HEK293 (cell line): ENCODE results near the gene CDCP1.

Experiments
- ZNF121 ChIP-seq: fragments of 450-650 bp; formaldehyde crosslinking; IDR thresholded peaks from 2 replicates; pipeline ENCODE4 v1.5.1; 2016; ENCODE audit warnings: missing biosample characterization, missing genetic modification characterization
- ZNF626 ChIP-seq: fragments of 450-650 bp; sonication (Bioruptor Pico); formaldehyde crosslinking; IDR thresholded peaks from 2 replicates; pipeline ENCODE4 v1.5.1; 2018; ENCODE audit warnings: missing biosample characterization, missing genetic modification characterization, inconsistent platforms
- ZNF701 ChIP-seq: fragments of 450-650 bp; formaldehyde crosslinking; IDR thresholded peaks from 2 replicates; pipeline ENCODE4 v1.5.1; 2016; ENCODE audit warnings: missing biosample characterization, missing genetic modification characterization
- TF ChIP-seq, protein P1 (sequence below): sonication (generic); formaldehyde crosslinking; IDR thresholded peaks from 2 replicates; pipeline ENCODE4 v1.8.1; 2022; ENCODE audit warnings: mild to moderate bottlenecking, moderate library complexity, missing genetic modification reagents
- TF ChIP-seq, protein P2 (sequence below): fragments of 450-650 bp; formaldehyde crosslinking; optimal IDR thresholded peaks from 2 replicates; pipeline ENCODE3; 2016; ENCODE audit warnings: missing biosample characterization, mild to moderate bottlenecking, missing genetic modification characterization
- TF ChIP-seq, protein P3 (sequence below): IDR thresholded peaks from 2 replicates; pipeline ENCODE4 v1.6.1; 2011; ENCODE audit warnings: mild to moderate bottlenecking, low read depth, low read length, borderline replicate concordance
- TF ChIP-seq, protein P4 (sequence below): fragments of 450-650 bp; formaldehyde crosslinking; IDR thresholded peaks from 2 replicates; pipeline ENCODE4 v1.5.1; 2016; ENCODE audit warnings: missing biosample characterization, missing genetic modification characterization
- TF ChIP-seq, protein P5 (sequence below): fragments of 450-650 bp; formaldehyde crosslinking; IDR thresholded peaks from 2 replicates; pipeline ENCODE4 v1.5.1; 2016; ENCODE audit warnings: missing biosample characterization, missing genetic modification characterization
- TF ChIP-seq, protein P6 (sequence below): fragments of 450-650 bp; formaldehyde crosslinking; IDR thresholded peaks from 2 replicates; pipeline ENCODE4 v1.5.1; 2016; ENCODE audit warnings: missing biosample characterization, missing genetic modification characterization

DNA sequence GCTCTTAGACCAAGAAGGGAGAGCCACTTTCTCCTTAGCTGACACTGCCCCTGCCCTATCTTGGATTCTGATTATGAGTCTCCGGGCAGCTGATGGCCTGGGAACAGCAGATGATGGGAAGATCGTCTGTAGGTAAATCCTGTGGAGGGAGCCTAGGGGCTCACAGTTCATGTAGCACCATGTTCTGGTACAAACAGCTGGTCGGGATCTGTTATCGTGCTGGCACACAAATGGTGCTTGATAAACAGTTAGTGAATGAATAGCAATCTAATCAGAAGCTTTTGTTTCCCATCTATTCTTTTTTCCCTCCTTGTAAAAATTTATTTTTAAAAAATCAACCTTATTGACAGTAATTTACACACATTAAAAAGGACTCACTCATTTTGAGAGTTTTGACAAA is 26.8 kb downstream of the CDCP1 start:
- TF ChIP-seq, protein P1, sequence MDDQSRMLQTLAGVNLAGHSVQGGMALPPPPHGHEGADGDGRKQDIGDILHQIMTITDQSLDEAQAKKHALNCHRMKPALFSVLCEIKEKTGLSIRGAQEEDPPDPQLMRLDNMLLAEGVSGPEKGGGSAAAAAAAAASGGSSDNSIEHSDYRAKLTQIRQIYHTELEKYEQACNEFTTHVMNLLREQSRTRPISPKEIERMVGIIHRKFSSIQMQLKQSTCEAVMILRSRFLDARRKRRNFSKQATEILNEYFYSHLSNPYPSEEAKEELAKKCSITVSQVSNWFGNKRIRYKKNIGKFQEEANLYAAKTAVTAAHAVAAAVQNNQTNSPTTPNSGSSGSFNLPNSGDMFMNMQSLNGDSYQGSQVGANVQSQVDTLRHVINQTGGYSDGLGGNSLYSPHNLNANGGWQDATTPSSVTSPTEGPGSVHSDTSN (CRISPR knock-in tag): no peak
- no peak for TF ChIP-seq ZNF701 (tag by site-specific recombination)
- no peak for TF ChIP-seq ZNF626
- TF ChIP-seq, protein P2, sequence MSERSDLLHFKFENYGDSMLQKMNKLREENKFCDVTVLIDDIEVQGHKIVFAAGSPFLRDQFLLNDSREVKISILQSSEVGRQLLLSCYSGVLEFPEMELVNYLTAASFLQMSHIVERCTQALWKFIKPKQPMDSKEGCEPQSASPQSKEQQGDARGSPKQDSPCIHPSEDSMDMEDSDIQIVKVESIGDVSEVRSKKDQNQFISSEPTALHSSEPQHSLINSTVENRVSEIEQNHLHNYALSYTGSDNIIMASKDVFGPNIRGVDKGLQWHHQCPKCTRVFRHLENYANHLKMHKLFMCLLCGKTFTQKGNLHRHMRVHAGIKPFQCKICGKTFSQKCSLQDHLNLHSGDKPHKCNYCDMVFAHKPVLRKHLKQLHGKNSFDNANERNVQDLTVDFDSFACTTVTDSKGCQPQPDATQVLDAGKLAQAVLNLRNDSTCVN (tag by site-specific recombination): no peak
- TF ChIP-seq, protein P3, sequence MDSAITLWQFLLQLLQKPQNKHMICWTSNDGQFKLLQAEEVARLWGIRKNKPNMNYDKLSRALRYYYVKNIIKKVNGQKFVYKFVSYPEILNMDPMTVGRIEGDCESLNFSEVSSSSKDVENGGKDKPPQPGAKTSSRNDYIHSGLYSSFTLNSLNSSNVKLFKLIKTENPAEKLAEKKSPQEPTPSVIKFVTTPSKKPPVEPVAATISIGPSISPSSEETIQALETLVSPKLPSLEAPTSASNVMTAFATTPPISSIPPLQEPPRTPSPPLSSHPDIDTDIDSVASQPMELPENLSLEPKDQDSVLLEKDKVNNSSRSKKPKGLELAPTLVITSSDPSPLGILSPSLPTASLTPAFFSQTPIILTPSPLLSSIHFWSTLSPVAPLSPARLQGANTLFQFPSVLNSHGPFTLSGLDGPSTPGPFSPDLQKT: no peak
- TF ChIP-seq ZNF121 (tag by site-specific recombination): no peak
- TF ChIP-seq, protein P4, sequence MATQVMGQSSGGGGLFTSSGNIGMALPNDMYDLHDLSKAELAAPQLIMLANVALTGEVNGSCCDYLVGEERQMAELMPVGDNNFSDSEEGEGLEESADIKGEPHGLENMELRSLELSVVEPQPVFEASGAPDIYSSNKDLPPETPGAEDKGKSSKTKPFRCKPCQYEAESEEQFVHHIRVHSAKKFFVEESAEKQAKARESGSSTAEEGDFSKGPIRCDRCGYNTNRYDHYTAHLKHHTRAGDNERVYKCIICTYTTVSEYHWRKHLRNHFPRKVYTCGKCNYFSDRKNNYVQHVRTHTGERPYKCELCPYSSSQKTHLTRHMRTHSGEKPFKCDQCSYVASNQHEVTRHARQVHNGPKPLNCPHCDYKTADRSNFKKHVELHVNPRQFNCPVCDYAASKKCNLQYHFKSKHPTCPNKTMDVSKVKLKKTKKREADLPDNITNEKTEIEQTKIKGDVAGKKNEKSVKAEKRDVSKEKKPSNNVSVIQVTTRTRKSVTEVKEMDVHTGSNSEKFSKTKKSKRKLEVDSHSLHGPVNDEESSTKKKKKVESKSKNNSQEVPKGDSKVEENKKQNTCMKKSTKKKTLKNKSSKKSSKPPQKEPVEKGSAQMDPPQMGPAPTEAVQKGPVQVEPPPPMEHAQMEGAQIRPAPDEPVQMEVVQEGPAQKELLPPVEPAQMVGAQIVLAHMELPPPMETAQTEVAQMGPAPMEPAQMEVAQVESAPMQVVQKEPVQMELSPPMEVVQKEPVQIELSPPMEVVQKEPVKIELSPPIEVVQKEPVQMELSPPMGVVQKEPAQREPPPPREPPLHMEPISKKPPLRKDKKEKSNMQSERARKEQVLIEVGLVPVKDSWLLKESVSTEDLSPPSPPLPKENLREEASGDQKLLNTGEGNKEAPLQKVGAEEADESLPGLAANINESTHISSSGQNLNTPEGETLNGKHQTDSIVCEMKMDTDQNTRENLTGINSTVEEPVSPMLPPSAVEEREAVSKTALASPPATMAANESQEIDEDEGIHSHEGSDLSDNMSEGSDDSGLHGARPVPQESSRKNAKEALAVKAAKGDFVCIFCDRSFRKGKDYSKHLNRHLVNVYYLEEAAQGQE (tag by site-specific recombination): no peak
- TF ChIP-seq, protein P5, sequence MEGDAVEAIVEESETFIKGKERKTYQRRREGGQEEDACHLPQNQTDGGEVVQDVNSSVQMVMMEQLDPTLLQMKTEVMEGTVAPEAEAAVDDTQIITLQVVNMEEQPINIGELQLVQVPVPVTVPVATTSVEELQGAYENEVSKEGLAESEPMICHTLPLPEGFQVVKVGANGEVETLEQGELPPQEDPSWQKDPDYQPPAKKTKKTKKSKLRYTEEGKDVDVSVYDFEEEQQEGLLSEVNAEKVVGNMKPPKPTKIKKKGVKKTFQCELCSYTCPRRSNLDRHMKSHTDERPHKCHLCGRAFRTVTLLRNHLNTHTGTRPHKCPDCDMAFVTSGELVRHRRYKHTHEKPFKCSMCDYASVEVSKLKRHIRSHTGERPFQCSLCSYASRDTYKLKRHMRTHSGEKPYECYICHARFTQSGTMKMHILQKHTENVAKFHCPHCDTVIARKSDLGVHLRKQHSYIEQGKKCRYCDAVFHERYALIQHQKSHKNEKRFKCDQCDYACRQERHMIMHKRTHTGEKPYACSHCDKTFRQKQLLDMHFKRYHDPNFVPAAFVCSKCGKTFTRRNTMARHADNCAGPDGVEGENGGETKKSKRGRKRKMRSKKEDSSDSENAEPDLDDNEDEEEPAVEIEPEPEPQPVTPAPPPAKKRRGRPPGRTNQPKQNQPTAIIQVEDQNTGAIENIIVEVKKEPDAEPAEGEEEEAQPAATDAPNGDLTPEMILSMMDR (tag by site-specific recombination): no peak
- TF ChIP-seq, protein P6, sequence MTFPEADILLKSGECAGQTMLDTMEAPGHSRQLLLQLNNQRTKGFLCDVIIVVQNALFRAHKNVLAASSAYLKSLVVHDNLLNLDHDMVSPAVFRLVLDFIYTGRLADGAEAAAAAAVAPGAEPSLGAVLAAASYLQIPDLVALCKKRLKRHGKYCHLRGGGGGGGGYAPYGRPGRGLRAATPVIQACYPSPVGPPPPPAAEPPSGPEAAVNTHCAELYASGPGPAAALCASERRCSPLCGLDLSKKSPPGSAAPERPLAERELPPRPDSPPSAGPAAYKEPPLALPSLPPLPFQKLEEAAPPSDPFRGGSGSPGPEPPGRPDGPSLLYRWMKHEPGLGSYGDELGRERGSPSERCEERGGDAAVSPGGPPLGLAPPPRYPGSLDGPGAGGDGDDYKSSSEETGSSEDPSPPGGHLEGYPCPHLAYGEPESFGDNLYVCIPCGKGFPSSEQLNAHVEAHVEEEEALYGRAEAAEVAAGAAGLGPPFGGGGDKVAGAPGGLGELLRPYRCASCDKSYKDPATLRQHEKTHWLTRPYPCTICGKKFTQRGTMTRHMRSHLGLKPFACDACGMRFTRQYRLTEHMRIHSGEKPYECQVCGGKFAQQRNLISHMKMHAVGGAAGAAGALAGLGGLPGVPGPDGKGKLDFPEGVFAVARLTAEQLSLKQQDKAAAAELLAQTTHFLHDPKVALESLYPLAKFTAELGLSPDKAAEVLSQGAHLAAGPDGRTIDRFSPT (tag by site-specific recombination): no peak
